ENCODE results near the gene RAB3GAP1. TPM values are rescaled to one million over a fixed set of nuclear protein-coding genes. Genes with fewer than 3 reads are reported as not detected.

RAB3GAP1 gene
- total RNA-seq, 1 donor from 2014 or later: 32.0 TPM

GRCh38 chr2:135010200-135010942, 41.7 kb upstream of the RAB3GAP1 start:
- Mint-ChIP-seq H3K36me3 (ENCODE audit: low read depth) (no peaks in the 10 kb centered on the region), H3K27ac (ENCODE audit: unreplicated experiment) (no peak overlapping the region), H3K27me3 (ENCODE audit: low read depth) (peaks cover 10% of the 10 kb centered on the region), H3K4me3 (no peak overlapping the region), H3K4me1 (no peaks in the 10 kb centered on the region), H3K9me3 (no peaks in the 10 kb centered on the region)
- DNase-seq (ENCODE audit: low read depth, low spot score): no peak
- TF ChIP-seq CTCF (conservative IDR thresholded peaks at IDR 0.05): no peak

GRCh38 chr2:135011633-135012032, 40.5 kb upstream of the RAB3GAP1 start:
- no peak for DNase-seq (ENCODE audit: low read depth, low spot score)
- no peaks in the 10 kb centered on the region for H3K36me3 Mint-ChIP-seq (ENCODE audit: low read depth)
- peaks cover 3% of the 10 kb centered on the region for H3K9me3 Mint-ChIP-seq
- H3K4me1 Mint-ChIP-seq: no peaks in the 10 kb centered on the region
- H3K4me3 Mint-ChIP-seq: no peak overlapping the region
- no peak for TF ChIP-seq CTCF (conservative IDR thresholded peaks at IDR 0.05)
- no peak overlapping the region for H3K27ac Mint-ChIP-seq (ENCODE audit: unreplicated experiment)
- no peaks in the 10 kb centered on the region for H3K27me3 Mint-ChIP-seq (ENCODE audit: low read depth)

- Mint-ChIP-seq H3K27me3 (ENCODE audit: low read depth) (no peaks in the 10 kb centered on the region), H3K4me1 (peaks cover 7% of the 10 kb centered on the region), H3K9me3 (no peaks in the 10 kb centered on the region), H3K36me3 (ENCODE audit: low read depth) (no peaks in the 10 kb centered on the region), H3K27ac (ENCODE audit: unreplicated experiment) (no peak overlapping the region), H3K4me3 (no peak overlapping the region)
- TF ChIP-seq CTCF (conservative IDR thresholded peaks at IDR 0.05): no peak
- no peak for DNase-seq (ENCODE audit: low read depth, low spot score)
Observed at GRCh38 chr2:135021618-135022017, 30.5 kb upstream of the RAB3GAP1 start.

GRCh38 chr2:135022952-135023880, 28.9 kb upstream of the RAB3GAP1 start:
- H3K4me3 Mint-ChIP-seq: no peak overlapping the region
- DNase-seq (ENCODE audit: low read depth, low spot score): no peak
- peaks cover 2% of the 10 kb centered on the region for H3K27me3 Mint-ChIP-seq (ENCODE audit: low read depth)
- no peak overlapping the region for H3K27ac Mint-ChIP-seq (ENCODE audit: unreplicated experiment)
- H3K36me3 Mint-ChIP-seq (ENCODE audit: low read depth): no peaks in the 10 kb centered on the region
- peaks cover 7% of the 10 kb centered on the region for H3K4me1 Mint-ChIP-seq
- no peaks in the 10 kb centered on the region for H3K9me3 Mint-ChIP-seq
- TF ChIP-seq CTCF (conservative IDR thresholded peaks at IDR 0.05): no peak

- H3K27ac Mint-ChIP-seq (ENCODE audit: unreplicated experiment): no peak overlapping the region
- H3K27me3 Mint-ChIP-seq (ENCODE audit: low read depth): peaks cover 2% of the 10 kb centered on the region
- DNase-seq (ENCODE audit: low read depth, low spot score): no peak
- no peaks in the 10 kb centered on the region for H3K9me3 Mint-ChIP-seq
- H3K4me1 Mint-ChIP-seq: peaks cover 7% of the 10 kb centered on the region
- TF ChIP-seq CTCF (conservative IDR thresholded peaks at IDR 0.05): no peak
- H3K4me3 Mint-ChIP-seq: no peak overlapping the region
- no peaks in the 10 kb centered on the region for H3K36me3 Mint-ChIP-seq (ENCODE audit: low read depth)
Observed at GRCh38 chr2:135023886-135024485, 28.1 kb upstream of the RAB3GAP1 start.

All from neural crest cell (in vitro differentiated cells).